ENCODE measurements around the gene MKNK1.

GRCh38 chr1:46522184-46522968, 81.7 kb downstream of the MKNK1 start:
- TF ChIP-seq CTCF (IDR thresholded peaks at IDR 0.05), result no peak
- no peak for TF ChIP-seq ZFX (IDR thresholded peaks at IDR 0.05; ENCODE audit: borderline replicate concordance)
